Caki2 (cell line): Measurements from ENCODE around the gene NOC4L. TPM values are rescaled to one million over a fixed set of nuclear protein-coding genes. Genes with fewer than 3 reads are reported as not detected.
"Not testable (repeated sequence)": the region's sequence is repeated elsewhere in the genome, so short reads cannot be mapped to it uniquely, and the experiment has no call there.

Source experiments
- DNase-seq: peaks from one replicate; pipeline ENCODE4 v3.0.0-alpha.2; 2015; ENCODE audit warnings: low read depth
- in situ Hi-C: cut with HindIII; loops from 2 replicates; pipeline ENCODE4 v1.10.0; 2016; ENCODE audit warnings: low sequenced_read_pairs, low pct_unique_long_range_greater_than_20kb, mixed read lengths
- total RNA-seq: library from RNA; depleted of rRNA; stranded (reverse); fragments of >200 nt; shearing (Covaris generic); gene quantifications from 2 replicates; pipeline ENCODE4 v1.2.3, GENCODE V29; 2014; ENCODE audit warnings: low replicate concordance; rRNA removed

The NOC4L gene
- 29.6 and 32.9 TPM in 2 replicates for total RNA-seq

DNA sequence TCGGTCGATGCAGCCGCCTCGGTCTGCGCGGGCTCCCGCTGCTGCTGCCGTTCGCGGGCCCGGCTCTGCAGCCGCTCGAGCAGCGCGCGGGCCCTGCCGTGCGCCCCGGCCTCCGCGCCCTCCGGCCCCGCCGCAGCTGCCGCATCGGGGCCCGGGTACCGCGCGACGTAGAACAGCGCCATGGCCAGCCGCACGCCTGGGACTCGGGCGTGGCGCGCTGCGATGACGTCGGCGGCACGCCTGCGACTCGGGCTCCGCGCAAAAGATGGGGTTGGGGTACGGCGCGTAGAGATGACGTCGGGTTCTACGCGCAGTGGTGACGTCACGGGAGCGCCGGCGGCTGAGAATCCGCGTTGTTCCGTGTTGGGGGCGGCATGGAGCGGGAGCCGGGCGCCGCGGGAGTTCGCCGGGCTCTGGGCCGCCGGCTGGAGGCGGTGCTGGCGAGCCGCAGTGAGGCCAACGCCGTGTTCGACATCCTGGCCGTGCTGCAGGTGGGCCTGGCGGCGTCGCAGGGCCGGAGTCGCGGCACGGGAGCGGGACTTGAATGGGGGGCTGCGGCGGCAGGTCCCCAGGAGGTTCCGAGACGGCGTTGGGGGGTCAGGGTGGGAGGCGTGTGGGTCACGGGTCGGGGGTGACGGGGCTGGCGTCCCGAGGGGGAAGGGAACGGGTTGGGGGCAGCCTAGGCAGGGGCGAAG is at the start of gene NOC4L, which contains the start of gene DDX51:
Gene NOC4L (plus strand): TSS at position 343 of the 695 bp plus-strand sequence. CDS start 32 bp downstream, at position 375.
Gene DDX51 (minus strand): TSS at position 205 of the 695 bp plus-strand sequence. CDS start 23 bp downstream, at position 182.
- DNase-seq: peak; percentile 90
- in situ Hi-C loops: no loop called here

DNA sequence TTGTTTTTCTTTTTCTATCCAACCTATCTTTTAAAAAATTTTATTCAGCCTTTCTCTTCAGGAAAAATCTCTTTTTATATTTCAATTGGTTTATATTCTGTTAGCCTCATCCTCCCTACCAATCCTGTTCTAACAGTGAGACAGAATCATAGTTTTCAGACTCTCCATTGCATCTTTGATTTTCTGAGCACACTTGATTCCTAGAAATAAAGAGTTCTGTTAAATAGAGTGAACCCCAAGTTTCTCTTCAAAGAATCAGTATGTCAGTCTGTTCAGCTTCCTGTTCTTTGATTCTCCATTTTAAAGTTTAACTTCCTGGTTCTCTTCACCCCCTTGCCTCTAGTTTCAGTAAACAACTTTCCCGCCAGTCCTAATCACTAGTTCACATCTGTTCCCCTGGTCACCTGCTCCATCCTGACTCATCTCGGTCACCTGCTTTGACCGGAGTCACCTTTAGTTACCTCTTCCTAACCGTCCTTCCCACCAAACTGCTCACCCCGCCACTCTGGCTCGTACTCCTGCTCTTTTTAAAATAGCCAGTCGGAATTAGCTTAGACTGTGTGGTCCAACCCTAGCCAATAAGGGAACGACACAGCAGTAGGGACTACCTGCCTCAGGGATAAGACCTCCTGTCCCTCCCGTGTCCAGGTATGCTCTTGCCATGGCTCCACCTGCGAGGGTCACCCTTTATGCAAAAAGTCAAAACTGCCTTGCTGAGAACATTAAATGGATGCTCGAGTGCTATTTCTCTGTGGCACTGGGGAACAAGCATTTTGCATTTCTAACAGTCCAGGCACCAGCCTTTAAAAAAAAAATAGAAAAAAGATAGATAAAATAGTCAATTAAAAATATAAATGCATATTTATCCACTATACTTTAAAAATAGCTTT is 48.5 kb upstream of the NOC4L start:
- in situ Hi-C loops: no loop called here
- peak; percentile 16 for DNase-seq

- no peak for DNase-seq
- in situ Hi-C loops: no loop called here
Measured at GRCh38 chr12:132099739-132100138, 44.5 kb upstream of the NOC4L start.

GRCh38 chr12:132100306-132101065 is 43.8 kb upstream of the NOC4L start:
- no peak for DNase-seq

DNA sequence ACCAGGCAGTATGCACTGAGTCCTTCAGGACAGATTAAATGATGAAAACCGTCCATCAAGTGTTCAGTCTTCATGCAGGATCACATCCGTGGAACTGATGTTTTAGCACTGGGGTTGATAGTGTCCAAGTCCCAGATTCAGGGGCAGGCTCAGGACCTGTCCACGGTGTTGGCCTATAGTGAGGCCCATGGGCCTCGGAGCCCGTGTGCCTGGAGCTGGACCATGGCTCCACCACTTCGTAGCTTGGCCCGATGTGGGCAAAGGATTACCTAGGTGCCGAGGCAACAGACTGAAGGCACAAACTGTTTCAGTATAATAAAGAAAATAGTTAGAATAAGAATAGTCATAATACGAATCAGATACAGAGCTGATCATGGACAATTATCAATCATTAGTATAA is 42.0 kb upstream of the NOC4L start:
- in situ Hi-C loops: no loop called here
- DNase-seq: no peak

More at GRCh38 chr12:132100306-132101065, 43.8 kb upstream of the NOC4L start:
- in situ Hi-C loops: no loop called here

- in situ Hi-C loops, DNase-seq: not testable (repeated sequence)
Measured at GRCh38 chr12:132103072-132103471, 41.2 kb upstream of the NOC4L start.

DNA sequence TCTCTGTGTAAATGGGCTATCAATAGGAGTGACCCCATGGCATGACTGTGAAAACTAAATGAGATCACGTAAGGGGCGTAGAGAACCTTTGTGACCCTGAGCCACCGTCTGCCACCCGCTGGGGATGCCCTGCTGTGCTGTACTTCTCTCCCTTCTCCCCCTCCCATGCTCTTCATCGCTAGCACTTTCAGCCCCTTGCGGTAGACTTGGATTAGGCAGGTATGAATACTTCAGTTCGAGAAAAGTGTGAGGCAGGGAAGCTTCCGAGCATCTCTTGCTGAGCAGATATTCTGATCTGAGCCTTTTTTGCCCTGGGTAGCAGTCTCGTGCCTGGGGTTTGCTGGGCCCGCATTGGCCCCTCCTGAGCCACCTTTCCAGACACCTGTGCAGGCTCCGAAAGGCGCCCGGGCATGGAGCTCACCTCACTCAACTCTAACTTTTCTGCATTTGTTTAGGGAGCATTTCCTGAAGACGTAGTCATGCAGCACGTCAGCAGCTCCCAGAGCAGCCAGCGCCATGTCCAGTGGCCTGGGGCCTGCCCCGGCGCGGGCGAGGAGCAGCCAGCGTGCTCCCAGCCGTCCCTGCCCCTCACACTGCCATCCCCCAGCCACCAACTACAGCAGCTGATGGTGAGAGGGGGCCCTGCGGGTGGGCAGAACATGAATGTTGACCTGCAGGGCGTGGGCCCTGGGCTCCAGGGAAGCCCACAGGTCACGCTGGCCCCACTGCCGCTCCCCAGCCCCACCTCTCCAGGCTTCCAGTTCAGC is 40.5 kb upstream of the NOC4L start:
- in situ Hi-C loops: no loop called here

GRCh38 chr12:132105467-132105866 is 38.8 kb upstream of the NOC4L start:
- in situ Hi-C loops: no loop called here
- DNase-seq: no peak

More for the DNA sequence above, 40.5 kb upstream of the NOC4L start:
- no peak for DNase-seq

DNA sequence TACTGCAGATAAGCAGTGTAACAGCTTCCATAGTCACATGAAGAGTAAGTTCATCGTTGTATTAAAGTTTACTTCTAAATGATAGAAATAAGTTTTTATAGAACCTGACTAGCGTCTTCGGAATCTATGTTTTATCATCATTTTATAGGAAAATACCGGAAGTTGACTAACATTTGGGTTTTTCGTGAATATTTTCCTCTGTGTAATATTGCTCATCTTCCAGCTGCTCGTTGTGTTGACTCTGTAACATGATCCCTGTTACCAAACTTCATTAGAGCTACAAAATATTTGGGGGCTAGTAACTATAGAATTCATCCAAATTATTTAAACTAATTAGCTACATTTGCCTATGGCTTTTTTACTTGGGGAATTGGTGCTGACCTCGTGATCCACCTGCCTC is 37.3 kb upstream of the NOC4L start:
- DNase-seq: no peak
- in situ Hi-C loops: no loop called here

GRCh38 chr12:132108211-132108832 is 35.9 kb upstream of the NOC4L start:
- DNase-seq: no peak
- in situ Hi-C loops: no loop called here

DNA sequence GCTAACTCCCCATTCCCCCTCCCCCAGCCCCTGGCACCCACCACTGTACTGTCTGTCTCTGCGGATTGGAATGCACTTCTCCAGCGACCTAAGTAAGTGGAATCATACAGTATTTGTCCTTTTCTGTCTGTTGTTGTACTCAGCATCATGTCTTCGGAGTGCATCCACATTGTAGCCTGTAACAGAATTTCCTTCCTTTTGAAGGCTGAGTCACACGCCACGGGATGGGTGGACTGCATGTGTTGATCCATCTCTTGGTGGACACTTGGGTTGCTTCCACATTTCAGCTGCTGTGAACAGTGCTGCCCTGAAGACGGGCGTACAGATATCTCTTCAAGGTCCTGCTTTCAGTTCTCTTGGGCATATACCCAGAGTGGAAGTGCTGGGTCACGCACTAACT is 34.5 kb upstream of the NOC4L start:
- DNase-seq: no peak
- in situ Hi-C loops: no loop called here

GRCh38 chr12:132110677-132111076 is 33.6 kb upstream of the NOC4L start:
- in situ Hi-C loops: no loop called here

GRCh38 chr12:132111654-132112304 is 32.5 kb upstream of the NOC4L start:
- in situ Hi-C loops: no loop called here
- no peak for DNase-seq

More at GRCh38 chr12:132110677-132111076, 33.6 kb upstream of the NOC4L start:
- no peak for DNase-seq

DNA sequence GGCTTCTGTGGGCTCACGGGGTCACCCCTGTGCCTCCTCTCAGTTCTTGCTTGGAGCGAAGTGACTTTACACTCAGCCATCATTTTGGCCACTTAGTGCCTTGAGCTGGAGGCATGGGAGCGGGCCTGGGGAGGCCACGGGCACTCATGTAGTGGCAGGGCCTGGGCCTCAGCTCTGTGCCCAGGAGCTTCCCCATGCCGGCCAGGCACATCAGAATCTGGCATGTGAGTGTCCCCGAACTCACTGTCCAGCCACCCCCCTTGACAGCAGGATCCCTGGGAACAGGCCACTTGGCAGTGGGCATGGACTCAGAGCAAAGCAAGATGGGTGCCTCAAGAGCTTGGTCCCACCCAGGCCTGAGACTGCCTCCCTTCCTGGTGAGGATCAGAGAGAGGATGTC is 29.6 kb upstream of the NOC4L start:
- in situ Hi-C loops: no loop called here
- DNase-seq: no peak

DNA sequence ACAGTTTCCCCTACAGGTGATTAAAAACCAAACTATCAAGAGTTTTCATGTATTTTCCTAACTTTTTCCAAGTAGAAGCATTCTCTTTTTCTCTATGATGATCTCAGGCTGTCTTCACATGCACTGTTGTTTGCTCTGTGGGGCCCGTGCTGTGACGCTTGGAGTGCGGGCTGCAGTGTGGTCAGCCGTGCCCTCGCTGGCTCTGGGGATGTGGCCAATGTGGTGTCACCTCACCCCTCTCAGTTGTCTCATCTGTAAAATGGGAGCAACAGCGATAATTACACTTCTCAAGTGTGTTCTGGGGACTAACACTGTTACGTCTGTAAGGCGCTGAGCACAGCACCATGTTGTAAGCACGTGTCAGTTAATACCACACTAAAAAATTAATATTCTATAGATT is 28.8 kb upstream of the NOC4L start:
- DNase-seq: no peak
- in situ Hi-C loops: no loop called here

- in situ Hi-C loops: no loop called here
Measured at GRCh38 chr12:132116709-132117557, 27.3 kb upstream of the NOC4L start.

More at GRCh38 chr12:132116709-132117557, 27.3 kb upstream of the NOC4L start:
- no peak for DNase-seq
